ENCODE measurements around the gene PTPRN2. TPM values are rescaled to one million over a fixed set of nuclear protein-coding genes. Genes with fewer than 3 reads are reported as not detected.
"Not testable (repeated sequence)": the region's sequence is repeated elsewhere in the genome, so short reads cannot be mapped to it uniquely, and the experiment has no call there.

Gene PTPRN2
- total and polyA plus RNA-seq, 8 donors: 4.9 to 136 (median 46.8) TPM

DNA sequence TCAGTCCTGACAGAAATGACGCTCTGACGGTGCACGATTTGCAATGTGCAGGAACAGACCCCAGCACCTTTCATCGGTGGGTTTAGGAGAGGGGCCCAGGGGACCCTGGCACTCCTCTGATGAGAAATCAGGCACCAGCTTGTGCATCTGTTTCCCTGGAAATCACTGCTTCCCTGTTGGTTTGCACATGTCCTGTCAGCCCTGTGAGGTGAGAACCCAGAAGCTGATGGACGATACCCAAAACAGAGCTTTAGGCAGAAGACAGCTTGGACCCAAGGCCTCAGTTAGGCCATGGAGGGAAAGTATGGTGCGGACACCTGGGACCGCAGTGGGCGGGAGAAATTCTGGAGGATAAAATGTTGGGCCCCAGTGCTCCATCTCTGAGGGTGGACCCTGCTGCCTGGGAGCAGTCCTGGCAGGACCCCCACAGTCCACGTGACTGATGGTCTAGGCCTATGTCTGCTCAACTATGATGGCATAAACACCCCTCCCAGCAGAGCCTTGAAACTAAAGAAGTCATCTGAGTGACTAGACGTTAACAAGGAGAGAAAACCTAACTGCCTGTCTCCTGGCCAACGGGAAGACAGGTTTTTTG, 242.8 kb downstream of the PTPRN2 start:
- DNase-seq: no peak
- no peaks in the 10 kb centered on the region for H3K36me3 ChIP-seq
- H3K27me3 ChIP-seq: no peaks in the 10 kb centered on the region
- no peaks in the 10 kb centered on the region for H3K9me3 ChIP-seq
- no peaks in the 10 kb centered on the region for H3K4me1 ChIP-seq
- intact Hi-C loops (cut with DNase I; ENCODE audit: low total_unique reads): no loop called here
- H3K4me3 ChIP-seq: no peak overlapping the region
- no peak for TF ChIP-seq EP300 (IDR thresholded peaks at IDR 0.05)
- TF ChIP-seq, protein P1, sequence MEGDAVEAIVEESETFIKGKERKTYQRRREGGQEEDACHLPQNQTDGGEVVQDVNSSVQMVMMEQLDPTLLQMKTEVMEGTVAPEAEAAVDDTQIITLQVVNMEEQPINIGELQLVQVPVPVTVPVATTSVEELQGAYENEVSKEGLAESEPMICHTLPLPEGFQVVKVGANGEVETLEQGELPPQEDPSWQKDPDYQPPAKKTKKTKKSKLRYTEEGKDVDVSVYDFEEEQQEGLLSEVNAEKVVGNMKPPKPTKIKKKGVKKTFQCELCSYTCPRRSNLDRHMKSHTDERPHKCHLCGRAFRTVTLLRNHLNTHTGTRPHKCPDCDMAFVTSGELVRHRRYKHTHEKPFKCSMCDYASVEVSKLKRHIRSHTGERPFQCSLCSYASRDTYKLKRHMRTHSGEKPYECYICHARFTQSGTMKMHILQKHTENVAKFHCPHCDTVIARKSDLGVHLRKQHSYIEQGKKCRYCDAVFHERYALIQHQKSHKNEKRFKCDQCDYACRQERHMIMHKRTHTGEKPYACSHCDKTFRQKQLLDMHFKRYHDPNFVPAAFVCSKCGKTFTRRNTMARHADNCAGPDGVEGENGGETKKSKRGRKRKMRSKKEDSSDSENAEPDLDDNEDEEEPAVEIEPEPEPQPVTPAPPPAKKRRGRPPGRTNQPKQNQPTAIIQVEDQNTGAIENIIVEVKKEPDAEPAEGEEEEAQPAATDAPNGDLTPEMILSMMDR (IDR thresholded peaks at IDR 0.05): no peak
- no peak for TF ChIP-seq POLR2AphosphoS5 (IDR thresholded peaks at IDR 0.05)
- TF ChIP-seq POLR2A (IDR thresholded peaks at IDR 0.05): no peak
- WGBS, 5 donors: 80 to 92% (median 85%) methylated on average over 11 of the region's 11 CpGs
- no peak overlapping the region for H3K27ac ChIP-seq

DNA sequence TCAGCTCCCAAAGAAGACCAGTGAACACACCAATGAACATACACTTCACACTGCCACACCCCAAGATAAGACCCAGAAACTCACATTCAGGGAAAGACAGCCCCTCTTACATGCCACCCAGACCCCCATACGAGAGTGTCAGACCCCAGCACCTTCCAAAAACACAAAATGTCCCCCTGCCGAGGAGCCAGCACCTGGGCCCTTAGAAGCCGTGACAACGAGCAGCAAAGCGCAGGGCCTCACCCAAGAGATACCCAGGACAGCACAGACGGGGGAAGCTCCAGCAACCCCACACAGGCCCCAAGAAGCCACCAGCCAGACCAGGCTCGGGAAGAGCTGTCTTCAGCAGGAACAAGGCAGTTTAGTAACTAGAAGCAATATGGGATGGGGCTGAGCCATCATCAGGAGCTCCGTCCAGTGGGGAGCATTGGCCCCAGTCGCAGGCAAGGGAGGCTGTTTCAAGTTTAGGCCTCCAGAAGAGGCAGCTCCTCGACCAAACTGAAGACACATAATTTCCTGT, 243.6 kb downstream of the PTPRN2 start:
- TF ChIP-seq POLR2AphosphoS5 (IDR thresholded peaks at IDR 0.05): no peak
- TF ChIP-seq EP300 (IDR thresholded peaks at IDR 0.05): no peak
- TF ChIP-seq POLR2A (IDR thresholded peaks at IDR 0.05): no peak
- TF ChIP-seq, protein P1 (IDR thresholded peaks at IDR 0.05): no peak
- Histone ChIP-seq H3K36me3 (no peaks in the 10 kb centered on the region), H3K27ac (no peak overlapping the region), H3K4me1 (no peaks in the 10 kb centered on the region), H3K9me3 (no peaks in the 10 kb centered on the region), H3K4me3 (no peak overlapping the region), H3K27me3 (no peaks in the 10 kb centered on the region)
- intact Hi-C loops (cut with DNase I; ENCODE audit: low total_unique reads): no loop called here
- no peak for DNase-seq
- 81 to 88% (median 85%) methylated on average over 10 of the region's 10 CpGs for WGBS, 5 donors

DNA sequence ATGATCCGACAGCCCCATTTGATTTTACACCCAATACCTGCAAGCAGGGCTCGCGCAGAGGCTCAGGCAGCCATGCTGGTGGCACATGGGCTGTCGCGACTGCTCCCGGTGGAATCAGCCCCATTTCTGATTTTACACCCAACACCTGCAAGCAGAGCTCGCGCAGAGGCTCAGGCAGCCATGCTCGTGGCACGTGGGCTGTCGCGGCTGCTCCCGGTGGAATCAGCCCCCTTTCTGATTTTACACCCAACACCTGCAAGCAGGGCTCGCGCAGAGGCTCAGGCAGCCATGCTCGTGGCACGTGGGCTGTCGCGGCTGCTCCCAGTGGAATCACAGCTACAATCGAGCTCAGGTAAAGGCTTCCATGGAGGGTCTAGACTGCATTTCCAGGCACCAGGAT, 244.1 kb downstream of the PTPRN2 start:
- Histone ChIP-seq H3K27me3 (no peaks in the 10 kb centered on the region), H3K4me1 (no peaks in the 10 kb centered on the region), H3K27ac (no peak overlapping the region), H3K36me3 (no peaks in the 10 kb centered on the region), H3K4me3 (no peak overlapping the region), H3K9me3 (no peaks in the 10 kb centered on the region)
- TF ChIP-seq POLR2AphosphoS5 (IDR thresholded peaks at IDR 0.05) (no peak), POLR2A (IDR thresholded peaks at IDR 0.05) (no peak), EP300 (IDR thresholded peaks at IDR 0.05) (no peak)
- TF ChIP-seq, protein P1 (IDR thresholded peaks at IDR 0.05): no peak
- intact Hi-C loops (cut with DNase I; ENCODE audit: low total_unique reads): no loop called here
- 94 to 97% (median 96%) methylated on average over 8 to 20 of the region's 20 CpGs for WGBS, 5 donors
- DNase-seq: no peak

DNA sequence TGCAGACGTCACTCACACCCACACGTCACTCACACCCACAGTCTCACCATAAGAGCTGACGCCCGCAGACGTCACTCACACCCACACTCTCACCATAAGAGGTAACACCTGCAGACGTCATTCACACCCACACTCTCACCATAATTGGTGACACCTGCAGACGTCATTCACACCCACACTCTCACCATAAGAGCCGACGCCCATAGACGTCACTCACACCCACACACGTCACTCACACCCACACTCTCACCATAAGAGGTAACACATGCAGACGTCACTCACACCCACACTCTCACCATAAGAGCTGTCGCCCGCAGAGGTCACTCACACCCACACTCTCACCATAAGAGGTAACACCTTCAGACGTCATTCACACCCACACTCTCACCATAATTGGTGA, 246.5 kb downstream of the PTPRN2 start:
- H3K4me3 ChIP-seq; H3K27ac ChIP-seq; intact Hi-C loops (cut with DNase I; ENCODE audit: low total_unique reads); H3K9me3 ChIP-seq; H3K4me1 ChIP-seq; DNase-seq; H3K27me3 ChIP-seq; H3K36me3 ChIP-seq: not testable (repeated sequence)
- 80 to 90% (median 83%) methylated on average over 12 to 14 of the region's 15 CpGs for WGBS, 5 donors

DNA sequence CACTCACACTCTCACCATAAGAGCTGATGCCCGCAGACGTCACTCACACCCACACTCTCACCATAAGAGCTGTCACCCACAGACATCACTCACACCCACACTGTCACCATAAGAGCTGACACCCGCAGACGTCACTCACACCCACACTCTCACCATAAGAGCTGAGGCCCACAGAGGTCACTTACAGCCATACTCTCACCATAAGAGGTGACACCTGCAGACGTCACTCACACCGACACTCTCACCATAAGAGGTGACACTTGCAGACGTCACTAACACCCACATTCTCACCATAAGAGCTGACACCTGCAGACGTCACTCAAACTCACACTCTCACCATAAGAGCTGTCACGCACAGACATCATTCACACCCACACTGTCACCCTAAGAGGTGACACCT, 250.7 kb downstream of the PTPRN2 start:
- H3K27me3 ChIP-seq; intact Hi-C loops (cut with DNase I; ENCODE audit: low total_unique reads); H3K4me3 ChIP-seq; H3K4me1 ChIP-seq; H3K27ac ChIP-seq; DNase-seq; H3K36me3 ChIP-seq; H3K9me3 ChIP-seq: not testable (repeated sequence)
- 71 to 88% (median 80%) methylated on average over 5 to 9 of the region's 9 CpGs for WGBS, 5 donors

DNA sequence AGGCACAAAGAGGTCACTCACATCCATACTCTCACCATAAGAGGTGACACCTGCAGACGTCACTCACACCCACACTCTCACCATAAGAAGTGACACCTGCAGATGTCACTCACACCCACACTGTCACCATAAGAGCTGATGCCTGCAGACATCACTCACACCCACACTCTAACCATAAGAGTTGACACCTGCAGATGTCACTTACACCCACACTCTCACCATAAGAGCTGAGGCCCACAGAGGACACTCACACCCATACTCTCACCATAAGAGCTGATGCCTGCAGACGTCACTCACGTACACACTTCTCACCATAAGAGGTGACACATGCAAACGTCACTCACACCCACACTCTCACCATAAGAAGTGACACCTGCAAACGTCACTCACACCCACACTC, 255.1 kb downstream of the PTPRN2 start:
- H3K9me3 ChIP-seq; H3K27me3 ChIP-seq; H3K4me3 ChIP-seq; DNase-seq; H3K4me1 ChIP-seq; H3K36me3 ChIP-seq; intact Hi-C loops (cut with DNase I; ENCODE audit: low total_unique reads); H3K27ac ChIP-seq: not testable (repeated sequence)
- 74 to 89% (median 79%) methylated on average over 3 to 5 of the region's 5 CpGs for WGBS, 5 donors

DNA sequence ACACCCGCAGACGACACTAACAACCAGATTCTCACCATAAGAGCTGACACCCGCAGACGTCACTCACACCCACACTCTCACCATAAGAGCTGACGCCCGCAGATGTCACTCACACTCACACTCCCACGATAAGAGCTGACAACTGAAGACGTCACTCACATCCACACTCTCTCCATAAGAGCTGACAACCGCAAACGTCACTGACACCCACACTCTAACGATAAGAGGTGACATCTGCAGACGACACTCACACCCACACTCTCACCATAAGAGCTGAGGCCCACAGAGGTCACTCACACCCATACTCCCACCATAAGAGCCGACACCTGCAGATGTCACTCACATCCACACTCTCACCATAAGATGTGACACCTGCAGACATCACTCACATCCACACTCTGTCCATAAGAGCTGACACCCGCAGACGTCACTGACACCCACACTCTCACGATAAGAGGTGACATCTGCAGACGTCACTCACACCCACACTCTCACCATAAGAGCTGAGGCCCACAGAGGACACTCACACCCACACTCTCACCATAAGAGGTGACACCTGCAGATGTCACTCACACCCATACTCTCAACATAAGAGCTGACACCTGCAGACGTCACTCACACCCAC, 255.7 kb downstream of the PTPRN2 start:
- 89 to 94% (median 93%) methylated on average over 18 of the region's 18 CpGs for WGBS, 5 donors
- DNase-seq; intact Hi-C loops (cut with DNase I; ENCODE audit: low total_unique reads): not testable (repeated sequence)

More for the DNA sequence above, 255.7 kb downstream of the PTPRN2 start:
- H3K36me3 ChIP-seq, H3K9me3 ChIP-seq, H3K27me3 ChIP-seq, H3K4me3 ChIP-seq, H3K4me1 ChIP-seq, H3K27ac ChIP-seq: not testable (repeated sequence)
